HUDEP-2 (cell line): Measurements from ENCODE around the gene TWIST2.

Experiments used
- DNase-seq, 76 experiments: peaks; one replicate each; lab custom pipeline; 2025; ENCODE audit not compliant: unreplicated experiment in 76 of 76; lab: John Stamatoyannopoulos, UW

TWIST2 gene

GRCh38 chr2:238949710-238950345 is 101.9 kb downstream of the TWIST2 start:
- DNase-seq: no peak

- DNase-seq: no peak
These were observed 102.7 kb downstream of the TWIST2 start for GRCh38 chr2:238950551-238950950.

- DNase-seq: no peak
These were observed 104.5 kb downstream of the TWIST2 start for GRCh38 chr2:238952261-238952919.

GRCh38 chr2:238954841-238955591 is 107.1 kb downstream of the TWIST2 start:
- no peak for DNase-seq

- DNase-seq: no peak
These were observed 108.0 kb downstream of the TWIST2 start for GRCh38 chr2:238955648-238956531.

GRCh38 chr2:238956676-238957075 is 108.8 kb downstream of the TWIST2 start:
- DNase-seq: no peak
